ENCODE measurements around the gene RHBDF2. TPM values are rescaled to one million over a fixed set of nuclear protein-coding genes. Genes with fewer than 3 reads are reported as not detected.

RHBDF2 gene
- total RNA-seq, 1 experiment from 2014 or later: 22.6 TPM

GRCh38 chr17:76461765-76462555, 39.3 kb downstream of the RHBDF2 start:
- DNase-seq (ENCODE audit: low read depth): no peak

- DNase-seq (ENCODE audit: low read depth): no peak
Observed at GRCh38 chr17:76459674-76460073, 41.5 kb downstream of the RHBDF2 start.

GRCh38 chr17:76458580-76459490, 42.4 kb downstream of the RHBDF2 start:
- peak; percentile 47 for DNase-seq (ENCODE audit: low read depth)

GRCh38 chr17:76453431-76453743, 47.8 kb downstream of the RHBDF2 start:
- DNase-seq (ENCODE audit: low read depth): no peak

GRCh38 chr17:76452660-76453430, 48.4 kb downstream of the RHBDF2 start, which contains the start of gene UBE2O:
Gene UBE2O, minus strand, starts transcription at chr17:76453152. Its CDS starts 11 bp downstream, at chr17:76453141.
- peak; percentile 79 for DNase-seq (ENCODE audit: low read depth)

- DNase-seq (ENCODE audit: low read depth): no peak
Observed at GRCh38 chr17:76452127-76452659, 49.0 kb downstream of the RHBDF2 start.

- DNase-seq (ENCODE audit: low read depth): no peak
Observed at GRCh38 chr17:76451506-76451905, 49.7 kb downstream of the RHBDF2 start.

GRCh38 chr17:76449126-76449525, 52.1 kb downstream of the RHBDF2 start:
- no peak for DNase-seq (ENCODE audit: low read depth)

- peak; percentile 28 for DNase-seq (ENCODE audit: low read depth)
Observed at GRCh38 chr17:76447931-76448652, 53.1 kb downstream of the RHBDF2 start.

- DNase-seq (ENCODE audit: low read depth): peak; percentile 82
Observed at GRCh38 chr17:76446449-76447231, 54.6 kb downstream of the RHBDF2 start.

- DNase-seq (ENCODE audit: low read depth): no peak
Observed at GRCh38 chr17:76445697-76446448, 55.4 kb downstream of the RHBDF2 start.

- peak; percentile 37 for DNase-seq (ENCODE audit: low read depth)
Observed at GRCh38 chr17:76444518-76445311, 56.5 kb downstream of the RHBDF2 start.

GRCh38 chr17:76442341-76443338, 58.6 kb downstream of the RHBDF2 start:
- no peak for DNase-seq (ENCODE audit: low read depth)

GRCh38 chr17:76441686-76442340, 59.4 kb downstream of the RHBDF2 start:
- no peak for DNase-seq (ENCODE audit: low read depth)

GRCh38 chr17:76440751-76441362, 60.4 kb downstream of the RHBDF2 start:
- no peak for DNase-seq (ENCODE audit: low read depth)

- no peak for DNase-seq (ENCODE audit: low read depth)
Observed at GRCh38 chr17:76439314-76439928, 61.8 kb downstream of the RHBDF2 start.

All from RPMI7951 (cell line).